Fibroblast of pulmonary artery (primary cell): ENCODE data around the gene PBX4.

ENCODE experiments used
- DNase-seq: peaks from one replicate; pipeline ENCODE4 v3.0.0-alpha.2; 2010; ENCODE audit warnings: low read depth
- H3K4me3 ChIP-seq: replicated peaks from 2 replicates; pipeline ENCODE4 v1.5.1; 2011; ENCODE audit warnings: low read depth, mild to moderate bottlenecking, control low read depth, low read length, moderate library complexity
- CTCF ChIP-seq: IDR thresholded peaks from 2 replicates; pipeline ENCODE4 v1.5.1; 2011; ENCODE audit warnings: mild to moderate bottlenecking, control low read depth, low read length, inconsistent platforms; ENCODE audit errors: missing control alignments

Gene PBX4

DNA sequence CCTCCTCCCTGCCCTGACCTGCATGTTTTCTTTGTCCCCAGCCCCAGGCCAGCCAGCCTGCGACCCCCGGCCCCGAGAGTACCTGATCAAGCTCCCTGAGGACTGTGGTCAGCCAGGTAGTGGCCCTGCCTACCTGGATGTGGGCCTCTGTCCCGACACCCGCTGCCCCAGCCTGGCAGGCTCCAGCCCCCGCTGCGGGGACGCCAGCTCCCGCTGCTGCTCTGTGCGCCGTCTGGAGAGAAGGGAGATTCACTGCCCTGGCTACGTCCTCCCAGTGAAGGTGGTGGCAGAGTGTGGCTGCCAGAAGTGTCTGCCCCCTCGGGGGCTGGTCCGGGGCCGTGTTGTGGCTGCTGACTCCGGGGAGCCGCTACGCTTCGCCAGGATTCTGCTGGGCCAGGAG, 74.8 kb downstream of the PBX4 start:
- no peak overlapping the region for H3K4me3 ChIP-seq
- no peak for DNase-seq
- TF ChIP-seq CTCF: no peak

- no peak for TF ChIP-seq CTCF
- DNase-seq: no peak
- no peak overlapping the region for H3K4me3 ChIP-seq
Observed at GRCh38 chr19:19543101-19543500, 75.4 kb downstream of the PBX4 start.

DNA sequence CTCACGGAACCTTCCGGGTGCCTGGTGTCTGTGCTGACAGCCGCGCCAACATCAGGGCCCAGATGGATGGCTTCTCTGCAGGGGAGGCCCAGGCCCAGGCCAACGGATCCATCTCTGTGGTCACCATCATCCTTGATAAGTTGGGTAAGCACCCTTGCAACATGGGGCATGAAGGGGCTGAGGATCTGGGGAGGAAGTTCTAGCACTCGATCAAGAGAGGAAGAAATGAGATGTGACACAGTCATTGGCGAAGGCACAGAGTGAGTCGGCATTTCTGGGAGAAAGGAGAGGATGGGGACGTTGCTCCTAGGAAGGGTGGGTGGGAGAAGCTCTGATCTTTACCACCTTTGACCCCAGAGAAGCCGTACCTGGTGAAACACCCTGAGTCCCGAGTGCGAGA, 76.0 kb downstream of the PBX4 start:
- DNase-seq: no peak
- TF ChIP-seq CTCF: no peak
- H3K4me3 ChIP-seq: no peak overlapping the region

DNA sequence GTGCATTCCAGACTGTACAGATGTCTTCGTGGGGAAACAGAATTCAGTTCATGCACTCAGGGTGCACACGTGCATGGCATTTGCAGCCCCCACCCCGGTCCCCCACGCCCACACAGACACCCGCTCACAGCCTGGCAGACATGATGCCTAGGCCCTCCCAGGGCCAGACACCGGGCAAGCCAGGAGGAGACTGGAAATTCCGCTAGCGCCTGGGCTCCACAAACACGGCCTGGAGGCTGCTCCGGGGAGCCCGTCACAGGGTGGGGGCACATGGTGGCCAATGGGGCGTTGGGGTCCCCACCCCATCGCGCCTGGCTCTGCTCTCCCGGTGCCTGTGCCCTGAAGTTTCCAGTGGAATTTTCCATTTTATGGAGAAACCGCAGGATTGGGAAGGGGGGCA, 76.9 kb downstream of the PBX4 start:
- no peak overlapping the region for H3K4me3 ChIP-seq
- TF ChIP-seq CTCF: no peak
- DNase-seq: no peak

DNA sequence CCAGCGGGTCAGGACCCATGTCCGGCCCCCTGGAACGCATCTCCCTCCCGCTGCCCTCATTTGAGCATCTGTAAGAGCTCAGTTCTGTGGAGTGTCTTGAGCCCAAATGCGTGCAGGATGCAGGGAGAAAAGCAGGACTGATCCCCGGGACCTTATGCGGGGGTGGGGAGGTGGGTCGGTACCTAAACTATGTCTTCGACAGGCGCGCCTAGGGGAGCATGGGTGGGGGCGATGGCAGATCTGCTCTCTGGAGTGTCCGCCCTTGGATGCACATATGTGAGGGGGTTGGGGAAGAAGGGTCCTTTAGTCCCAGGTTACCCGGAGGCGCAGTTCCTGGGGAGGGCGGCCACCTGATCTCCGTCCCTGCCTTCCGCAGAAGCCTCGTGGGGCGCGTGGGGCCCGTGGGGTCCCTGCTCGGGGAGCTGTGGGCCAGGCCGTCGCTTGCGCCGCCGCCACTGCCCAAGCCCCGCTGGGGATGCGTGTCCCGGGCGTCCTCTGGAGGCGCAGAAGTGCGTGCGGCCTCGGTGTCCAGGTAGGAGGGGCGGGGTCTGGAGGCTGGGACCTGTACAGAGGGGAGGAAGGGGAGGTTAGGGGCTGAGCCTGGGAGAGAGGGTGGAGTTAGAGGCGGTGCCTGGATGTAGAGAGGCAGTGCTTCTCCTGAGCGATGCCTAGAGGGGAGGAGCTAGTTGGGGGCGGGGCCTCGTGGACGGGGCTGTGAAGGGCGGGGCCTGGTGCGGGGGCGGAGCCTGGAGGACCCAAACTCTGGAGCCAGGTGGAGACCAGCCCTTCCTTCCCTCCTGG, 77.6 kb downstream of the PBX4 start:
- no peak overlapping the region for H3K4me3 ChIP-seq
- TF ChIP-seq CTCF: no peak
- peak; percentile 23 for DNase-seq

- H3K4me3 ChIP-seq: no peak overlapping the region
- peak; percentile 61 for DNase-seq
- no peak for TF ChIP-seq CTCF
Observed at GRCh38 chr19:19540064-19540714, 78.3 kb downstream of the PBX4 start.

DNA sequence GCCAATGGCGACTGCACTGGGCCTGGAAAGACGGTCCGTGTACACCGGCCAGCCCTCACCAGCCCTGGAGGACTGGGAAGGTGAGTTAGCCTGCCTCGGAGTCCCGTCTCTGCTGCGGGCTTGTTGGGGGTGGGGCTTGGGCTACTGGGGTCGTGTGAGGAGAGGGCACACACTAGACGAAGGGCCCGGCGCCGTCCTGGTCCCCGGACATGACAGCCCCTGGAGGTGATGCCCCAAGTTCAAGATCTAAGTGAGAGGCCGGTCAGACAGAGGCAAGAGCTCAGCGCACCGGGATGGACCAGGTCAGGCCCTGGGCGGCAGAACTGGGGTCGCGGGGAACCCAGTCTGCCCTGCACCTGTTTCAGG, 78.8 kb downstream of the PBX4 start:
- no peak for TF ChIP-seq CTCF
- no peak overlapping the region for H3K4me3 ChIP-seq
- no peak for DNase-seq
